Measurements from ENCODE around the gene TBC1D3E. TPM values are rescaled to one million over a fixed set of nuclear protein-coding genes. Genes with fewer than 3 reads are reported as not detected.

TBC1D3E gene
- not detected in 2 replicates for total RNA-seq

GRCh38 chr17:38127651-38128050 is at the start of gene TBC1D3E:
TSS of gene TBC1D3E (plus strand) at chr17:38127951. CDS start at chr17:38129496, 1,545 bp downstream.

Other genes starting within 250 kb of the TBC1D3E start
- gene TBC1D3K, start 203.5 kb upstream of the TBC1D3E start, total RNA-seq: not detected in 2 replicates
- 2.4 and 4.4 TPM in 2 replicates for gene TBC1D3L, start 138.9 kb upstream of the TBC1D3E start, total RNA-seq
- gene TBC1D3D, start 124.0 kb upstream of the TBC1D3E start, total RNA-seq: 0.16 and 0.94 TPM in 2 replicates
- gene TBC1D3C, start 59.3 kb upstream of the TBC1D3E start, total RNA-seq: 1.5 TPM in 1 of 2 replicates, not detected in the other
- not detected in 2 replicates for gene TBC1D3, start 64.6 kb downstream of the TBC1D3E start, total RNA-seq
- 31.5 and 32.5 TPM in 2 replicates for gene MRPL45, start 169.2 kb downstream of the TBC1D3E start, total RNA-seq
- gene GPR179, start 216.0 kb downstream of the TBC1D3E start, total RNA-seq: 0.09 TPM in 1 of 2 replicates, not detected in the other
- gene SOCS7, start 223.9 kb downstream of the TBC1D3E start, total RNA-seq: 6.8 and 7.4 TPM in 2 replicates

All from bronchial smooth muscle cell (primary cell).